D341Med (cell line): ENCODE measurements around the gene CD19.

ENCODE experiments used
- DNase-seq: peaks from one replicate; pipeline ENCODE4 v3.0.0; 2012; ENCODE audit warnings: low spot score

Gene CD19

GRCh38 chr16:28982418-28982817, 50.6 kb downstream of the CD19 start:
- no peak for DNase-seq

- DNase-seq, result no peak
These were observed 51.2 kb downstream of the CD19 start for GRCh38 chr16:28982949-28983348.

GRCh38 chr16:28983644-28984043, 51.9 kb downstream of the CD19 start:
- no peak for DNase-seq

- no peak for DNase-seq
These were observed 52.3 kb downstream of the CD19 start for GRCh38 chr16:28984091-28984490.

- no peak for DNase-seq
These were observed 52.9 kb downstream of the CD19 start, which contains the start of gene LAT for GRCh38 chr16:28984619-28985135. TSS of gene LAT (plus strand) at chr16:28985052. CDS start at chr16:28985418, 366 bp downstream.

GRCh38 chr16:28985211-28986041, 53.7 kb downstream of the CD19 start:
- no peak for DNase-seq

- DNase-seq, result no peak
These were observed 54.3 kb downstream of the CD19 start for GRCh38 chr16:28986046-28986445.

- no peak for DNase-seq
These were observed 54.7 kb downstream of the CD19 start for GRCh38 chr16:28986492-28986891.

- no peak for DNase-seq
These were observed 55.5 kb downstream of the CD19 start for GRCh38 chr16:28987170-28987853.
